Fibroblast of the aortic adventitia (primary cell): ENCODE data around the gene KIAA1217. TPM values are rescaled to one million over a fixed set of nuclear protein-coding genes. Genes with fewer than 3 reads are reported as not detected.

Experiments
- DNase-seq: peaks from one replicate; pipeline ENCODE4 v3.0.0-alpha.2; 2010; ENCODE audit warnings: low read depth
- H3K4me3 ChIP-seq: 2 replicates; pipeline ENCODE4 v1.5.1; 2011; ENCODE audit warnings: low read depth, mild to moderate bottlenecking, control low read depth, low read length, moderate library complexity
- CTCF ChIP-seq: IDR thresholded peaks from 2 replicates; pipeline ENCODE4 v1.5.1; 2011; ENCODE audit warnings: mild to moderate bottlenecking, low read length, control low read depth, inconsistent platforms; ENCODE audit not compliant: insufficient read depth
- total RNA-seq: library from RNA; depleted of rRNA; stranded (reverse); fragments of >200 nt; gene quantifications from 2 replicates; pipeline ENCODE4 v1.2.3, GENCODE V29; 2012; ENCODE audit warnings: low replicate concordance

Gene KIAA1217
- total RNA-seq, 1 donor = 12.5 TPM

GRCh38 chr10:24360282-24361127 is 151.6 kb downstream of the KIAA1217 start:
- peak; percentile 77 for TF ChIP-seq CTCF
- H3K4me3 ChIP-seq = no peak overlapping the region
- DNase-seq = peak; percentile 83

GRCh38 chr10:24363070-24363469 is 154.1 kb downstream of the KIAA1217 start:
- no peak for DNase-seq
- H3K4me3 ChIP-seq = no peak overlapping the region
- no peak for TF ChIP-seq CTCF

GRCh38 chr10:24367688-24368087 is 158.8 kb downstream of the KIAA1217 start:
- no peak for DNase-seq
- TF ChIP-seq CTCF = no peak
- H3K4me3 ChIP-seq = no peak overlapping the region

GRCh38 chr10:24370877-24371276 is 161.9 kb downstream of the KIAA1217 start:
- H3K4me3 ChIP-seq = no peak overlapping the region
- no peak for DNase-seq
- no peak for TF ChIP-seq CTCF

- TF ChIP-seq CTCF = no peak
- no peak for DNase-seq
- no peak overlapping the region for H3K4me3 ChIP-seq
Measured at GRCh38 chr10:24371396-24371795, 162.5 kb downstream of the KIAA1217 start.

- no peak for TF ChIP-seq CTCF
- peak; percentile 81 for DNase-seq
- no peak overlapping the region for H3K4me3 ChIP-seq
Measured at GRCh38 chr10:24374134-24374915, 165.4 kb downstream of the KIAA1217 start.
